GM12801 (cell line): ENCODE data around the gene MPDZ.

Source experiments
- CTCF ChIP-seq: IDR thresholded peaks from one replicate; pipeline ENCODE4 v1.5.1; 2011; ENCODE audit warnings: control low read depth; ENCODE audit not compliant: insufficient read length; ENCODE audit errors: extremely low read depth

The MPDZ gene

GRCh38 chr9:13165236-13165945 is 114.1 kb downstream of the MPDZ start:
- no peak for TF ChIP-seq CTCF

- TF ChIP-seq CTCF, result no peak
Observed at GRCh38 chr9:13163946-13164345, 115.5 kb downstream of the MPDZ start.

- no peak for TF ChIP-seq CTCF
Observed at GRCh38 chr9:13163287-13163686, 116.2 kb downstream of the MPDZ start.

GRCh38 chr9:13160051-13160450 is 119.4 kb downstream of the MPDZ start:
- TF ChIP-seq CTCF, result no peak

GRCh38 chr9:13158986-13159385 is 120.5 kb downstream of the MPDZ start:
- TF ChIP-seq CTCF, result no peak

- no peak for TF ChIP-seq CTCF
Observed at GRCh38 chr9:13151489-13151888, 128.0 kb downstream of the MPDZ start.

- TF ChIP-seq CTCF, result no peak
Observed at GRCh38 chr9:13149454-13149853, 130.0 kb downstream of the MPDZ start.

- no peak for TF ChIP-seq CTCF
Observed at GRCh38 chr9:13146840-13147239, 132.7 kb downstream of the MPDZ start.
